Suprapubic skin (tissue), 4 donors: Measurements from ENCODE around the gene TMEM170A.

Source experiments
- EP300 ChIP-seq: sonication (generic); formaldehyde crosslinking; IDR thresholded peaks from one replicate; pipeline ENCODE4 v1.6.1; 2017; ENCODE audit warnings: antibody characterized with exemption
- POLR2A ChIP-seq, 2 donors: fragments of 450-650 bp; IDR thresholded peaks; one replicate each; pipeline ENCODE4 v1.6.1; 2017; ENCODE audit warnings: antibody characterized with exemption in 2 of 2, mild to moderate bottlenecking in 2 of 2, moderate library complexity in 2 of 2
- POLR2AphosphoS5 ChIP-seq, 3 donors: sonication (generic); formaldehyde crosslinking; IDR thresholded peaks; one replicate each; pipeline ENCODE4 v1.6.1; 2017; ENCODE audit warnings: antibody characterized with exemption in 3 of 3
- TF ChIP-seq, protein P1 (sequence below), 2 donors: fragments of 200-600 bp in 1 of 2; fragments of 450-650 bp in 1 of 2; sonication (generic) in 1 of 2; IDR thresholded peaks; one replicate each; pipeline ENCODE4 v1.5.1; 2016 to 2019; ENCODE audit warnings: antibody characterized with exemption in 2 of 2, mild to moderate bottlenecking in 1 of 2, moderate library complexity in 1 of 2

DNA sequence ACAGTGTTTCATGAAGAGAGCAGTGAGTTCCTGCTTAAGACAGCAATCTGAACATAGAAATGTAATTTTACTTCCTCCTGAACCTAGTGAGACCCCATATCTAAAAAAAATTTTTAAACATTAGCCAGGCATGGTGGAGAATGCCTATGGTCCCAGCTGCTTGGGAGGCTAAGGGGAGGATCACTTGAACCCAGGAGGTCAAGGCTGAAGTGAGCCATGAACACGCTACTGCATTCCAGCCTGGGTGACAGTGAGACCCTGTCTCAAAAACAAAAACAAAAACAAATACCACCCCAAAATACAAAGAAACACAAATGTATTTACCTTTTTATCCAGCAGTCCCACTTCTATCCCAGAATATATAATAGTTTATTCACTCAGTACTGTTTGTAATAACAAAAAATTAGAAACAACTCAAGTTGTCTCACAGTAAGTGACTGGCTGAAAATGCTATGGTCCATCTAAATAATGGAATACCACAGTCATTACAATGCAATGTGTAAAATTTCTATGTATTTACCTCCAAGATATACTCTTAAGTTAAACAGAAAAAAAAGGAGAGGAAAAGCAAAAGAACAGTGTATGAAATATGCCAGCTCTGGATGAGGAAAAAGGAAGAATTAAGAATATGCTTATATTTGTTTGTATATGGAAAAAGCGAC lies 47.5 kb downstream of the TMEM170A start:
- TF ChIP-seq, protein P1, sequence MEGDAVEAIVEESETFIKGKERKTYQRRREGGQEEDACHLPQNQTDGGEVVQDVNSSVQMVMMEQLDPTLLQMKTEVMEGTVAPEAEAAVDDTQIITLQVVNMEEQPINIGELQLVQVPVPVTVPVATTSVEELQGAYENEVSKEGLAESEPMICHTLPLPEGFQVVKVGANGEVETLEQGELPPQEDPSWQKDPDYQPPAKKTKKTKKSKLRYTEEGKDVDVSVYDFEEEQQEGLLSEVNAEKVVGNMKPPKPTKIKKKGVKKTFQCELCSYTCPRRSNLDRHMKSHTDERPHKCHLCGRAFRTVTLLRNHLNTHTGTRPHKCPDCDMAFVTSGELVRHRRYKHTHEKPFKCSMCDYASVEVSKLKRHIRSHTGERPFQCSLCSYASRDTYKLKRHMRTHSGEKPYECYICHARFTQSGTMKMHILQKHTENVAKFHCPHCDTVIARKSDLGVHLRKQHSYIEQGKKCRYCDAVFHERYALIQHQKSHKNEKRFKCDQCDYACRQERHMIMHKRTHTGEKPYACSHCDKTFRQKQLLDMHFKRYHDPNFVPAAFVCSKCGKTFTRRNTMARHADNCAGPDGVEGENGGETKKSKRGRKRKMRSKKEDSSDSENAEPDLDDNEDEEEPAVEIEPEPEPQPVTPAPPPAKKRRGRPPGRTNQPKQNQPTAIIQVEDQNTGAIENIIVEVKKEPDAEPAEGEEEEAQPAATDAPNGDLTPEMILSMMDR (IDR thresholded peaks at IDR 0.05) = no peak
- no peak for TF ChIP-seq POLR2A (IDR thresholded peaks at IDR 0.05)
- TF ChIP-seq EP300 = no peak
- TF ChIP-seq POLR2AphosphoS5 (IDR thresholded peaks at IDR 0.05) = no peak
